SK-N-SH (cell line): Measurements from ENCODE around the gene CCDC38.

Source experiments
- EP300 ChIP-seq, 2 experiments: IDR thresholded peaks; 2 replicates each; pipeline versions ENCODE4 v1.4.0 to v1.6.1; 2012; ENCODE audit warnings: borderline replicate concordance in 1 of 2, low read depth in 1 of 2, low read length in 1 of 2
- EZH2phosphoT487 ChIP-seq: fragments of 200-600 bp; sonication (generic); IDR thresholded peaks from 2 replicates; pipeline ENCODE4 v1.6.1; 2017; ENCODE audit warnings: low read depth, mixed run types, mild to moderate bottlenecking, antibody characterized with exemption, moderate library complexity, borderline replicate concordance
- GATA2 ChIP-seq: sonication (generic); formaldehyde crosslinking; IDR thresholded peaks from 2 replicates; pipeline ENCODE4 v1.5.0; 2020; ENCODE audit warnings: mild to moderate bottlenecking, missing genetic modification reagents
- JUND ChIP-seq: IDR thresholded peaks from 2 replicates; pipeline ENCODE4 v1.4.0; 2012
- MEF2A ChIP-seq: IDR thresholded peaks from 2 replicates; pipeline ENCODE4 v1.4.0; 2012; ENCODE audit warnings: low read depth, borderline replicate concordance
- MXI1 ChIP-seq: IDR thresholded peaks from 2 replicates; pipeline ENCODE4 v1.6.1; 2012; ENCODE audit warnings: mild to moderate bottlenecking, low read depth, low read length, improper control_type of control experiment
- NRF1 ChIP-seq: IDR thresholded peaks from 2 replicates; pipeline ENCODE4 v1.6.1; 2012; ENCODE audit warnings: low read depth, mild to moderate bottlenecking, low read length
- TAF1 ChIP-seq: IDR thresholded peaks from 2 replicates; pipeline ENCODE4 v1.6.1; 2012; ENCODE audit warnings: low read depth, mild to moderate bottlenecking, low read length, moderate library complexity, borderline replicate concordance
- TF ChIP-seq, protein P1 (sequence below): fragments of 200-600 bp; sonication (generic); IDR thresholded peaks from 2 replicates; pipeline ENCODE4 v1.6.1; 2017; ENCODE audit warnings: antibody characterized with exemption, mild to moderate bottlenecking, moderate library complexity
- TF ChIP-seq, protein P2 (sequence below): IDR thresholded peaks from 2 replicates; pipeline ENCODE4 v1.4.0; 2012; ENCODE audit warnings: low read depth
- TF ChIP-seq, protein P3 (sequence below): IDR thresholded peaks from 2 replicates; pipeline ENCODE4 v1.4.0; 2012; ENCODE audit warnings: low read depth, borderline replicate concordance

DNA sequence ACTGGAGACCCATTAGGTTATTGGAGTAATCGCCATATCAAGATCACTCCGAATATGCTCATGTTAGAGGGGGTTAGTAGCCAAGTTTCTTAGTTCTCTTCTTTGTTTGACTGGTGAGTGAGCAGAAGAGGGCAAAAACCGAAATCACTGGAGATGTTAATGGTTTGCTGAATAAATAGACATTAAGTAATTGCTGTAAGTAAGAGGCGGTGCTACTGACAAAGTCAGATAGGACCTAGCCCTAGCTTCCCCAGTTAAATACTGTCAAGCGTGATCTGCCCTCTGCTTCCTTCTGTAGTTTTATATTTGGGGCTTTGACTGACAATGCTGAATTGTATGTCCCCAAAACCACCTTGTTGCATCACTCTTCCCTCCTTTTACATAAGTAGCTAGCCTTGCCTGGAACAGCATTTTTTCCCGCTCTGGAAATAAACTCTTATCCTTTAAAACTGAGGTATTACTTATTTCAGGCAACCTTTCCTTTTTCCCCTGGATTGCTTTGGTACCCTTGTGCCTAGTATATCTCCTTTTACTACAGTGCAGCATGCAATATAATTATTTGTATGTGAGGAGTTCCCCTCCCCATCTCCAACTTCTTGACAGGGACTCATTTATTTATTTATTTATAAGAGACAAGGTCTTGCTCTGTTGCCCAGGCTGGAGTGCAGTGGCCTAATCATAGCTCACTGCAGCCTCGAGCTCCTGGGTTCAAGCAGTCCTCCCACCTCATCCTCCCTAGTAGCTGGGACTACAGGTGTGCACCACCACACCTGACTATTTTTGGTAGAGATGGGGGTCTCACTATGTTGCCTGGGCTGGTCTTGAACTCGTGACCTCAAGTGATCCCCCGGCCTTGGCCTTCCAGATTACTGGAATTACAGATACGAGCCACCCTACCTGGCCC is 82.2 kb downstream of the CCDC38 start:
- TF ChIP-seq EZH2phosphoT487 = no peak
- TF ChIP-seq, protein P1, sequence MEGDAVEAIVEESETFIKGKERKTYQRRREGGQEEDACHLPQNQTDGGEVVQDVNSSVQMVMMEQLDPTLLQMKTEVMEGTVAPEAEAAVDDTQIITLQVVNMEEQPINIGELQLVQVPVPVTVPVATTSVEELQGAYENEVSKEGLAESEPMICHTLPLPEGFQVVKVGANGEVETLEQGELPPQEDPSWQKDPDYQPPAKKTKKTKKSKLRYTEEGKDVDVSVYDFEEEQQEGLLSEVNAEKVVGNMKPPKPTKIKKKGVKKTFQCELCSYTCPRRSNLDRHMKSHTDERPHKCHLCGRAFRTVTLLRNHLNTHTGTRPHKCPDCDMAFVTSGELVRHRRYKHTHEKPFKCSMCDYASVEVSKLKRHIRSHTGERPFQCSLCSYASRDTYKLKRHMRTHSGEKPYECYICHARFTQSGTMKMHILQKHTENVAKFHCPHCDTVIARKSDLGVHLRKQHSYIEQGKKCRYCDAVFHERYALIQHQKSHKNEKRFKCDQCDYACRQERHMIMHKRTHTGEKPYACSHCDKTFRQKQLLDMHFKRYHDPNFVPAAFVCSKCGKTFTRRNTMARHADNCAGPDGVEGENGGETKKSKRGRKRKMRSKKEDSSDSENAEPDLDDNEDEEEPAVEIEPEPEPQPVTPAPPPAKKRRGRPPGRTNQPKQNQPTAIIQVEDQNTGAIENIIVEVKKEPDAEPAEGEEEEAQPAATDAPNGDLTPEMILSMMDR = no peak
- TF ChIP-seq NRF1 = no peak
- TF ChIP-seq TAF1 = no peak
- no peak for TF ChIP-seq GATA2 (CRISPR knock-in tag)
- TF ChIP-seq, protein P2, sequence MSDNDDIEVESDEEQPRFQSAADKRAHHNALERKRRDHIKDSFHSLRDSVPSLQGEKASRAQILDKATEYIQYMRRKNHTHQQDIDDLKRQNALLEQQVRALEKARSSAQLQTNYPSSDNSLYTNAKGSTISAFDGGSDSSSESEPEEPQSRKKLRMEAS = no peak
- TF ChIP-seq MXI1 = no peak
- no peak for TF ChIP-seq EP300 (IDR thresholded peaks at IDR 0.05; ENCODE audit: borderline replicate concordance in 1 of 2, low read depth in 1 of 2, low read length in 1 of 2)
- no peak for TF ChIP-seq MEF2A
- TF ChIP-seq, protein P3, sequence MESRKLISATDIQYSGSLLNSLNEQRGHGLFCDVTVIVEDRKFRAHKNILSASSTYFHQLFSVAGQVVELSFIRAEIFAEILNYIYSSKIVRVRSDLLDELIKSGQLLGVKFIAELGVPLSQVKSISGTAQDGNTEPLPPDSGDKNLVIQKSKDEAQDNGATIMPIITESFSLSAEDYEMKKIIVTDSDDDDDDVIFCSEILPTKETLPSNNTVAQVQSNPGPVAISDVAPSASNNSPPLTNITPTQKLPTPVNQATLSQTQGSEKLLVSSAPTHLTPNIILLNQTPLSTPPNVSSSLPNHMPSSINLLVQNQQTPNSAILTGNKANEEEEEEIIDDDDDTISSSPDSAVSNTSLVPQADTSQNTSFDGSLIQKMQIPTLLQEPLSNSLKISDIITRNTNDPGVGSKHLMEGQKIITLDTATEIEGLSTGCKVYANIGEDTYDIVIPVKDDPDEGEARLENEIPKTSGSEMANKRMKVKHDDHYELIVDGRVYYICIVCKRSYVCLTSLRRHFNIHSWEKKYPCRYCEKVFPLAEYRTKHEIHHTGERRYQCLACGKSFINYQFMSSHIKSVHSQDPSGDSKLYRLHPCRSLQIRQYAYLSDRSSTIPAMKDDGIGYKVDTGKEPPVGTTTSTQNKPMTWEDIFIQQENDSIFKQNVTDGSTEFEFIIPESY = no peak
- TF ChIP-seq JUND = no peak
